Bronchial epithelial cell (primary cell): Measurements from ENCODE around the gene CAMSAP1. TPM values are rescaled to one million over a fixed set of nuclear protein-coding genes. Genes with fewer than 3 reads are reported as not detected.

Experiments used
- DNase-seq: peaks from one replicate; pipeline ENCODE4 v3.0.0-alpha.2; 2010; ENCODE audit warnings: low read depth
- FAIRE-seq: peaks from 2 replicates; lab custom pipeline; 2011; peaks lifted over from hg19 to GRCh38; lab: Jason Lieb, UNC
- H3K27me3 ChIP-seq: 2 replicates; pipeline ENCODE4 v1.5.1; 2011; ENCODE audit warnings: low read length; ENCODE audit not compliant: control insufficient read depth, insufficient read depth
- H3K36me3 ChIP-seq: 2 replicates; pipeline ENCODE4 v1.5.1; 2011; ENCODE audit warnings: low read length; ENCODE audit not compliant: control insufficient read depth, insufficient read depth
- H3K4me3 ChIP-seq: 2 replicates; pipeline ENCODE4 v1.5.1; 2011; ENCODE audit warnings: mild to moderate bottlenecking, low read depth, low read length, control low read depth
- CTCF ChIP-seq: IDR thresholded peaks from 2 replicates; pipeline ENCODE4 v1.5.1; 2011; ENCODE audit warnings: mild to moderate bottlenecking, moderate library complexity, low read length, control low read depth, inconsistent platforms; ENCODE audit not compliant: insufficient read depth, severe bottlenecking
- total RNA-seq: library from RNA; depleted of rRNA; stranded (reverse); fragments of >200 nt; gene quantifications from 2 replicates; pipeline ENCODE4 v1.2.1, GENCODE V29; 2014

CAMSAP1 gene
- total RNA-seq, 1 donor from 2014 or later = 23.2 TPM

- Histone ChIP-seq H3K36me3 (no peaks in the 10 kb centered on the region), H3K27me3 (no peaks in the 10 kb centered on the region), H3K4me3 (no peak overlapping the region)
- no peak for TF ChIP-seq CTCF
- DNase-seq (no peak), FAIRE-seq (no peak)
Observed at GRCh38 chr9:135782946-135783345, 124.4 kb downstream of the CAMSAP1 start.

DNA sequence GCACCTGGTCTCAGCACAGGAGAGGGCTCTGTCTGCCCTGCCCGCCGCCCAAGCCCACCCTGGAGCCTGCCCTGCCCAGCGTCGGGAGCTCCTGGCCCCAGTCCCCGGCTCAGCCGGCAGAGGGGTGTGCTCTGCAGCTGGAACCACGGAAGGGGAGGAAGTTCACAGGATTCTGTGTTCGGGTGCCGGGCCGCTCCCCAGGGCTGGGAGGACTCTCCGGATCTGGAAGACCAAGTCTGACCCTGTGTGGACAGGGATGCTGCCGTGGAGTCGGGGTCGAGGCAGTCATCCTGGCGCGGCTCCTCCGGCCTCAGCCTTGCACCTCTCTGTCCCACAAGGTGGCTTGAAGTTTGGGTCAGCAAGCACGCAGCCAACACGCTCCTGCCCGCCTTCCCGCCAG, 126.7 kb downstream of the CAMSAP1 start:
- no peak for TF ChIP-seq CTCF
- H3K27me3 ChIP-seq = no peaks in the 10 kb centered on the region
- H3K36me3 ChIP-seq = no peaks in the 10 kb centered on the region

DNA sequence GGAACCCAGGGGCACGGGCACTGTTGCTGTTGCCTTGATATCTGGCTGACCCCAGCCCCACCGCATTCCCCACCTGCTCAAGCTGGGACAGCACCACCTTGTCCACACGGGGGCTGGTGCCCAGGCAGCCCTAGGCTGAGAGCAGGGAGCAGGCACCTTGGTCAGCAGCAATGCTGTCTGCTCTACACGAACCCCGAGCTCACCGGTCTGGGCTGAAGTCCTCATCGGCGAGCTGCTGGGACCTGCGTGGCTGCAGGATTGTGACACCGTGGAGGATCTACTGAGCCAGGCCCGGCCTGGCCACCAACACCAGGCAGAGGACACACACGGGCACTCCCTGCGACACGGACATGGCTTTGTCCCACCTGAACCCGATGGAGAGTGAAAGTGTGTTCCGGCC, 127.3 kb downstream of the CAMSAP1 start:
- no peak for DNase-seq
- no peak overlapping the region for H3K4me3 ChIP-seq
- H3K27me3 ChIP-seq = no peaks in the 10 kb centered on the region
- no peak for FAIRE-seq
- TF ChIP-seq CTCF = no peak
- H3K36me3 ChIP-seq = no peaks in the 10 kb centered on the region

More for the DNA sequence above, 126.7 kb downstream of the CAMSAP1 start:
- FAIRE-seq (no peak), DNase-seq (no peak)
- H3K4me3 ChIP-seq = no peak overlapping the region

DNA sequence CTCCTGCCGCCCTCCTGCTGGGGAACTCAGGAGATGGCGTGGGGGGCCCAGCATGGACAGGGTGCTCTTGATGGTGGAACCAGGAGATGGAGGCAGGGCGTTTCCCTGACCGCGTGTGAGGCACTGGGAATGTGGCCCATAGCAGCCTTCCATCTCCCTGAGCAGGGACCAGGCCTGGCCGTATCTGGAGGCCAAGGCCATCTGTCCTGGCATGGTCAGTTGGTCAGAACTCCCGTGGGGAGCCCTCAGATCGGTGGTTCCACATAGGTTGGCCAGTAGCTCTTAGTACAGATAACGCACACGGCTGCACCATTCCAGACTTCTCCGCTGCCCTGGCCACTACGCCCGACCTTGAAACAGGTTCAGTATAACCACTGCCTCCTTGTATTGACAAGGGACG, 127.8 kb downstream of the CAMSAP1 start:
- FAIRE-seq (no peak), DNase-seq (no peak)
- Histone ChIP-seq H3K27me3 (no peaks in the 10 kb centered on the region), H3K36me3 (no peaks in the 10 kb centered on the region), H3K4me3 (no peak overlapping the region)
- TF ChIP-seq CTCF = no peak

DNA sequence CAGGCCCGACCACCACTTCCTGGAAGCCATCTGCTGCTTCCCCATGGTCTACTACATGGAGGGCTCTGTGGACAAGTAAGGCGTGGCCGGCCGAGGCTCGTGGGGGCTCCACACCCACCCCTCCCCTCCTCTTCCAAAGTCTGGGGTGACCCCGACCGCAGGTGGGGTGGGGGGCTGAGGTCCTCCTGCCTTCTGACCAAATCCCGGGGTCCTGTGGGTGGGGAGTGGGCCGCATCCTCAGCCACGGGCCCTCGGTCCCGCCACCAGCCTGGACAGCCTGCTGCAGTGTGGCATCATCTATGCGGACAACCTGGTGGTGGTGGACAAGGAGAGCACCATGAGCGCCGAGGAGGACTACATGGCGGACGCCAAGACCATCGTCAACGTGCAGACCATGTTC, 128.9 kb downstream of the CAMSAP1 start:
- TF ChIP-seq CTCF = no peak
- no peaks in the 10 kb centered on the region for H3K36me3 ChIP-seq
- DNase-seq (no peak), FAIRE-seq (no peak)
- H3K27me3 ChIP-seq = no peaks in the 10 kb centered on the region
- no peak overlapping the region for H3K4me3 ChIP-seq

- Histone ChIP-seq H3K36me3 (no peaks in the 10 kb centered on the region), H3K4me3 (no peak overlapping the region), H3K27me3 (no peaks in the 10 kb centered on the region)
- no peak for TF ChIP-seq CTCF
- DNase-seq = no peak
- FAIRE-seq = no peak
Observed at GRCh38 chr9:135777623-135778177, 129.6 kb downstream of the CAMSAP1 start.
